Pancreas (tissue), 10 donors: ENCODE data around the gene SH3TC1. TPM values are rescaled to one million over a fixed set of nuclear protein-coding genes. Genes with fewer than 3 reads are reported as not detected.

Experiments used
- ATAC-seq, 4 donors: fragments of 200-7000 bp; cut with Tn5 transposase; one replicate each; pipeline versions ENCODE4 v1.8.0 to v1.9.1; 2020; ENCODE audit warnings: mild to moderate bottlenecking in 4 of 4, moderate library complexity in 4 of 4
- DNase-seq, 6 donors: peaks; one replicate each; pipeline ENCODE4 v3.0.0-alpha.2; 2020
- FAIRE-seq: peaks from 2 replicates; lab custom pipeline; 2012; peaks lifted over from hg19 to GRCh38; lab: Jason Lieb, UNC
- H3K27ac ChIP-seq, 4 donors: fragments of 200-600 bp; sonication (generic); 1 replicate in 3 of 4; 2 replicates in 1 of 4; pipeline versions ENCODE4 v1.5.0 to v1.8.0; 2020
- H3K27me3 ChIP-seq, 4 donors: fragments of 200-600 bp; one replicate each; pipeline ENCODE4 v1.8.0; 2021
- H3K36me3 ChIP-seq, 3 donors: fragments of 200-600 bp; sonication (generic) in 1 of 3; one replicate each; pipeline versions ENCODE4 v1.5.0 to v1.8.0; 2020 to 2021
- H3K4me1 ChIP-seq, 3 donors: fragments of 200-600 bp; one replicate each; pipeline ENCODE4 v1.8.0; 2021
- H3K4me3 ChIP-seq, 4 donors: fragments of 200-600 bp; sonication (generic) in 2 of 4; one replicate each; pipeline versions ENCODE4 v1.5.0 to v1.8.0; 2020 to 2021
- H3K9me3 ChIP-seq, 4 donors: fragments of 200-600 bp; one replicate each; pipeline ENCODE4 v1.8.0; 2021
- WGBS, 2 donors: extraction: QIAGEN DNeasy Blood & Tissue Kit; methylation state at CpG; one replicate each; pipeline ENCODE4 v1.1.7; 2013; 5-methylcytosine and 5-hydroxymethylcytosine counted together
- intact Hi-C, 3 donors: fragments of 100-400 bp; cut with DNase I; formaldehyde crosslinking; loops; one replicate each; pipeline versions ENCODE4 v1.11.1 to v1.14.2; 2022
- polyA plus RNA-seq, 2 donors: library from polyadenylated mRNA; stranded (reverse); fragments of 200-250 nt; gene quantifications; one replicate each; pipeline ENCODE4 v1.2.3, GENCODE V29; 2013
- total RNA-seq, 6 donors: library from RNA; stranded (reverse); fragmentation: NEBNext Ultra II Directional in 4 of 6; extraction: Animal tissue kit (Norgen Biotek cat#: 25700) in 4 of 6; gene quantifications; one replicate each; pipeline versions ENCODE4 v1.2.1 to v1.2.4, GENCODE V29; 2021 to 2023
- TF ChIP-seq, protein P1 (sequence below), 4 donors: fragments of 200-600 bp; sonication (generic) in 3 of 4; IDR thresholded peaks; one replicate each; pipeline versions ENCODE4 v1.5.0 to v1.8.0; 2021; ENCODE audit warnings: antibody characterized with exemption in 4 of 4
- donor health status: healthy with polysubstance abuse.
- donor health status: DM: no; HTN: no; CAD: no; lungs with moderate emphysema.
- donor health status: DM: no; HTN: no; CAD: no.
- donor health status: control.
- donor health status: control.
- donor health status: Bipolar disorder and iron deficiency.
- donor health status: DM: yes; HTN: yes; CAD: no.
- donor health status: DM: no; HTN: no; CAD: no.
- donor health status: DM: no; HTN: no; CAD: no.
- donor health status: DM: yes; HTN: yes; CAD: no.

The SH3TC1 gene
- total and polyA plus RNA-seq, 8 donors = 12.5 to 28.0 (median 19.6) TPM

GRCh38 chr4:8250227-8250626, 51.1 kb downstream of the SH3TC1 start:
- Histone ChIP-seq H3K27me3 (no peaks in the 10 kb centered on the region), H3K4me1 (no peaks in the 10 kb centered on the region), H3K27ac (no peak overlapping the region), H3K9me3 (no peaks in the 10 kb centered on the region), H3K4me3 (no peak overlapping the region), H3K36me3 (no peaks in the 10 kb centered on the region)
- intact Hi-C loops = no loop called here
- ATAC-seq = peak in 1 of 4 donors; percentile 36
- TF ChIP-seq, protein P1, sequence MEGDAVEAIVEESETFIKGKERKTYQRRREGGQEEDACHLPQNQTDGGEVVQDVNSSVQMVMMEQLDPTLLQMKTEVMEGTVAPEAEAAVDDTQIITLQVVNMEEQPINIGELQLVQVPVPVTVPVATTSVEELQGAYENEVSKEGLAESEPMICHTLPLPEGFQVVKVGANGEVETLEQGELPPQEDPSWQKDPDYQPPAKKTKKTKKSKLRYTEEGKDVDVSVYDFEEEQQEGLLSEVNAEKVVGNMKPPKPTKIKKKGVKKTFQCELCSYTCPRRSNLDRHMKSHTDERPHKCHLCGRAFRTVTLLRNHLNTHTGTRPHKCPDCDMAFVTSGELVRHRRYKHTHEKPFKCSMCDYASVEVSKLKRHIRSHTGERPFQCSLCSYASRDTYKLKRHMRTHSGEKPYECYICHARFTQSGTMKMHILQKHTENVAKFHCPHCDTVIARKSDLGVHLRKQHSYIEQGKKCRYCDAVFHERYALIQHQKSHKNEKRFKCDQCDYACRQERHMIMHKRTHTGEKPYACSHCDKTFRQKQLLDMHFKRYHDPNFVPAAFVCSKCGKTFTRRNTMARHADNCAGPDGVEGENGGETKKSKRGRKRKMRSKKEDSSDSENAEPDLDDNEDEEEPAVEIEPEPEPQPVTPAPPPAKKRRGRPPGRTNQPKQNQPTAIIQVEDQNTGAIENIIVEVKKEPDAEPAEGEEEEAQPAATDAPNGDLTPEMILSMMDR (IDR thresholded peaks at IDR 0.05) = no peak
- peak in 1 of 6 donors; percentile 9 for DNase-seq
- FAIRE-seq = no peak
- WGBS, 2 donors = 49 to 54% methylated on average over 3 of the region's 3 CpGs

- Histone ChIP-seq H3K9me3 (no peaks in the 10 kb centered on the region), H3K27me3 (no peaks in the 10 kb centered on the region), H3K27ac (no peak overlapping the region), H3K36me3 (no peaks in the 10 kb centered on the region), H3K4me3 (no peak overlapping the region), H3K4me1 (no peaks in the 10 kb centered on the region)
- ATAC-seq (no peak), DNase-seq (peak in 1 of 6 donors; percentile 25), FAIRE-seq (no peak)
- TF ChIP-seq, protein P1 (IDR thresholded peaks at IDR 0.05) = no peak
- intact Hi-C loops = no loop called here
- WGBS, 2 donors = 74 to 78% methylated on average over 7 of the region's 7 CpGs
Measured at GRCh38 chr4:8250637-8251036, 51.5 kb downstream of the SH3TC1 start.

DNA sequence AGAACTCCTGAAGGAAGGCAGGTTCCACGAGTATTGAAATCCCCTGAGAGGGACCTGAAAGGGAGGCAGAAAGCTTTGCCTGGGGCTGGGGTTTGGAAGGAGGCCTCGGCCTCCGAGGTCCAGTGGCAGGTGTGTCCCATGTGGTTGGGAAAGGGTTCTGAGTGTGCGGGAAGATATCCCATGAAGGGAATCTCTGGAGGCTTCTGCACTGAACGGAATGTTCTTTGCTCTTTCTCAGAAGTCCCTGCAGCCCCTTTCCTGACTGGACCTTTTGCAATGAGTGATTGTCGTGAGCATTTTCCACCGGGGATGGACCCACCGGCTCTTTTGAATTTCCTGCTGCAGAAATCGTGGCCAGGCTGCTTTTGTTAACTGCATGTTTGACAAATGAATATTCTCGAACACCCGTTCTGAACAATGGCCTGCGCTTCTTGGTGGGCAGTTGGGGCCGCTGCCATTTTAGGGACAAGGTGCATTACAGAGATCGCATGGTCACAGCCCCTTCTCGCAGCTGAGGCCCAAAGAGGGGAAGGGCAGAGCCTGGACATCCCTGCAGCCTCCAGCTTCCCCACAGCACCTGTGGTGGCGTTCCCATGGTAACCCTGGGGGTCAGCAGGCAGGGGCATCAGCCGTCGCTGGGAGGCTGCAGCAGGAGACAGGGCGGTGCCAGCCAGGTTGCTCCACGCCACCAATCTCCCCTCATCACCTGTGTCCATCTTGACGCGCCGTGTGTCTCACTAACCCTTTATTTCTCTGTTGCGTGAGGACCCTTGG, 52.2 kb downstream of the SH3TC1 start:
- peak in 1 of 6 donors; percentile 17 for DNase-seq
- no peak for FAIRE-seq
- no peak for ATAC-seq
- 77 to 87% methylated on average over 22 to 24 of the region's 24 CpGs for whole genome bisulfite sequencing, 2 donors
- no peaks in the 10 kb centered on the region for H3K36me3 ChIP-seq
- H3K4me1 ChIP-seq = no peaks in the 10 kb centered on the region
- no peaks in the 10 kb centered on the region for H3K27me3 ChIP-seq
- TF ChIP-seq, protein P1 (IDR thresholded peaks at IDR 0.05) = no peak
- H3K27ac ChIP-seq = no peak overlapping the region
- intact Hi-C loops = no loop called here
- H3K9me3 ChIP-seq = no peaks in the 10 kb centered on the region
- H3K4me3 ChIP-seq = no peak overlapping the region

DNA sequence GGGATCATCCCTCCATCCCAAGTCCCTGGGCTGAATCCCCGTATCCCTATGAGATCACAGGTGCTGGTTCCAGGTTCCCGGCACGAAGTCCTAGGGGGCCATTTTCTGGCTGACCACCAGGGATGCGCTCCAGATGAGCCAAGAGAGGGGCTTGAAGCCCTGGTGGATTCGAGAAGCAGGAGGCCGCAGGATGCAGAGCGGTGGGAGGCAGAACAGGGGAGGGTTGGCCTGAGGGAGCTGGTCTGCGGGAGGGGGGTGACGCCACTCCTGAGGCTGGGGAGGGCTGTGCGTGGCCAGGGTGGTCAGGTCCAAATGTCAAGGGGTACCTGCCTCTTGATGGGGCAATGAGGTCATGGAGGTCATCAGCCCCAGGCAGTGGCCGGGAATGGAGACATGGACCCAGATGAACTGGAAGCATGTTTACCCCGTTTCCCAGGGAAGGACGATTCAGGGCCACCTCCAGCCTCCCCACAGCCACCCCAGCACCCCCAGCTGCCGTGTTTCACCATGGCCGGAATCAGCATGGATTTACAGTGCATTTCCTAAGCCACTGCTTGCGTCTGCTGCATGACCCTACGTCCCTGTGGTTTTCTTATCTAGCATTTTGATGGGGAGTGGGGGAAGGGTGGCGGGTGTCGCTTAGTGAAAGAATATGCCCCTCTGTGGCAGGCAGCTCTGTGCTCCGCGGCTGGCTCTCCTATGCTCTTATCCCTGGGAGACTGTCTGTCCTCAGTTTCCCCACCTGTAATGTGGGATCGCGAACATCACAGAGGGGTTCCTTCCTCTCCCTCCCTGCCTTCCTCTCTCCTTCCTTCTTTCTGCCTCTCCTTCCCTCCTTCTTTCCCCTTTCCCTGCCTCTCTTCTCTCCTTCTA, 53.4 kb downstream of the SH3TC1 start:
- no peaks in the 10 kb centered on the region for H3K9me3 ChIP-seq
- H3K4me1 ChIP-seq = no peaks in the 10 kb centered on the region
- ATAC-seq (no peak), DNase-seq (peak in 1 of 6 donors; percentile 34), FAIRE-seq (no peak)
- 68% methylated on average over 23 of the region's 23 CpGs for WGBS, 2 donors
- H3K27me3 ChIP-seq = no peaks in the 10 kb centered on the region
- intact Hi-C loops = no loop called here
- H3K4me3 ChIP-seq = no peak overlapping the region
- TF ChIP-seq, protein P1 (IDR thresholded peaks at IDR 0.05) = no peak
- H3K27ac ChIP-seq = no peak overlapping the region
- no peaks in the 10 kb centered on the region for H3K36me3 ChIP-seq
